ENCODE results near the gene RANBP3L.
"Not testable (repeated sequence)": the region's sequence is repeated elsewhere in the genome, so short reads cannot be mapped to it uniquely, and the experiment has no call there.

- not testable (repeated sequence) for TF ChIP-seq CTCF, EZH2phosphoT487, EZH2 (IDR thresholded peaks at IDR 0.05)
These were observed 31.0 kb upstream of the RANBP3L start for GRCh38 chr5:36332720-36333119.
